Vagina (tissue), 2 donors: ENCODE results near the gene ALKBH8. TPM values are rescaled to one million over a fixed set of nuclear protein-coding genes. Genes with fewer than 3 reads are reported as not detected.

Experiments
- DNase-seq, 2 donors: peaks; one replicate each; pipeline ENCODE4 v3.0.0-alpha.2; 2017; ENCODE audit errors: extremely low spot score in 2 of 2
- H3K27ac ChIP-seq: fragments of 200-600 bp; sonication (generic); one replicate; pipeline ENCODE4 v1.5.1; 2019
- H3K27me3 ChIP-seq: fragments of 200-600 bp; sonication (generic); one replicate; pipeline ENCODE4 v1.5.1; 2019
- H3K36me3 ChIP-seq, 2 donors: fragments of 200-600 bp; sonication (generic); one replicate each; pipeline ENCODE4 v1.5.1; 2017 to 2019
- H3K4me1 ChIP-seq: fragments of 200-600 bp; sonication (generic); one replicate; pipeline ENCODE4 v1.5.1; 2019
- H3K4me3 ChIP-seq, 2 donors: fragments of 200-600 bp; sonication (generic); 1 replicate in 1 of 2; 2 replicates in 1 of 2; pipeline ENCODE4 v1.5.1; 2016 to 2019
- H3K9me3 ChIP-seq: fragments of 200-600 bp; sonication (generic); one replicate; pipeline ENCODE4 v1.5.1; 2019
- POLR2A ChIP-seq, 2 donors: fragments of 450-650 bp; IDR thresholded peaks; one replicate each; pipeline ENCODE4 v1.6.1; 2017; ENCODE audit warnings: antibody characterized with exemption in 2 of 2, mild to moderate bottlenecking in 2 of 2, moderate library complexity in 2 of 2
- POLR2AphosphoS5 ChIP-seq, 2 donors: sonication (generic); formaldehyde crosslinking; IDR thresholded peaks; one replicate each; pipeline ENCODE4 v1.9.0; 2017; ENCODE audit warnings: antibody characterized with exemption in 2 of 2, mild to moderate bottlenecking in 2 of 2, low read depth in 1 of 2; ENCODE audit not compliant: insufficient read depth in 1 of 2
- intact Hi-C: fragments of 100-400 bp; cut with DNase I; formaldehyde crosslinking; loops from one replicate; pipeline ENCODE4 v1.15.1; 2023
- total RNA-seq: library from RNA; depleted of rRNA; stranded (reverse); fragments of >200 nt; gene quantifications from one replicate; pipeline ENCODE4 v1.2.3, GENCODE V29; 2016
- TF ChIP-seq, protein P1 (sequence below), 3 experiments: fragments of 450-650 bp in 2 of 3; fragments of 200-600 bp in 1 of 3; sonication (generic) in 1 of 3; IDR thresholded peaks; one replicate each; pipeline ENCODE4 v1.5.1; 2017 to 2019; ENCODE audit warnings: antibody characterized with exemption in 3 of 3, mild to moderate bottlenecking in 2 of 3, moderate library complexity in 2 of 3

Gene ALKBH8
- total RNA-seq, 1 donor from 2014 or later: 3.4 TPM

DNA sequence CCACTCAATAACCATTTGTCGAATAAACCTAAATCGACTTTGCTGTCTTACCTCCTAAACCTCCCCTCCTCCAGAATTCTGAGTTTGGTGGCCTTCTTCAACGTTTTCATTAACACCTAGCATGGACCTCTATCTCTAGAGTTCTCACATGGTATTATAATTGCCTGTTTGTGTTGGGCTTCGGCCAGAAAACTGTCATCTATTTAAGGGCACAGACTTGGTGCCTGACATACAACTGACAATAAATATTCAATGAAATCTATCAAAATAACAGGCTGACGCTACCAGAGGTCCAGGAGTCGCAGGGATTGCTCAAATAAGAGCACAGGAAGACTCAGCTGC is 687 bp downstream of the ALKBH8 start:
- H3K9me3 ChIP-seq: no peaks in the 10 kb centered on the region
- DNase-seq: no peak
- peaks cover 29% of the 10 kb centered on the region for H3K4me1 ChIP-seq
- H3K27me3 ChIP-seq: no peaks in the 10 kb centered on the region
- peak overlapping the region; percentile 62 to 79 for H3K4me3 ChIP-seq
- peak overlapping the region; percentile 71 for H3K27ac ChIP-seq
- TF ChIP-seq POLR2A (IDR thresholded peaks at IDR 0.05) (no peak), POLR2AphosphoS5 (IDR thresholded peaks at IDR 0.05; ENCODE audit: insufficient read depth in 1 of 2, low read depth in 1 of 2) (no peak)
- TF ChIP-seq, protein P1, sequence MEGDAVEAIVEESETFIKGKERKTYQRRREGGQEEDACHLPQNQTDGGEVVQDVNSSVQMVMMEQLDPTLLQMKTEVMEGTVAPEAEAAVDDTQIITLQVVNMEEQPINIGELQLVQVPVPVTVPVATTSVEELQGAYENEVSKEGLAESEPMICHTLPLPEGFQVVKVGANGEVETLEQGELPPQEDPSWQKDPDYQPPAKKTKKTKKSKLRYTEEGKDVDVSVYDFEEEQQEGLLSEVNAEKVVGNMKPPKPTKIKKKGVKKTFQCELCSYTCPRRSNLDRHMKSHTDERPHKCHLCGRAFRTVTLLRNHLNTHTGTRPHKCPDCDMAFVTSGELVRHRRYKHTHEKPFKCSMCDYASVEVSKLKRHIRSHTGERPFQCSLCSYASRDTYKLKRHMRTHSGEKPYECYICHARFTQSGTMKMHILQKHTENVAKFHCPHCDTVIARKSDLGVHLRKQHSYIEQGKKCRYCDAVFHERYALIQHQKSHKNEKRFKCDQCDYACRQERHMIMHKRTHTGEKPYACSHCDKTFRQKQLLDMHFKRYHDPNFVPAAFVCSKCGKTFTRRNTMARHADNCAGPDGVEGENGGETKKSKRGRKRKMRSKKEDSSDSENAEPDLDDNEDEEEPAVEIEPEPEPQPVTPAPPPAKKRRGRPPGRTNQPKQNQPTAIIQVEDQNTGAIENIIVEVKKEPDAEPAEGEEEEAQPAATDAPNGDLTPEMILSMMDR (IDR thresholded peaks at IDR 0.05): no peak
- intact Hi-C loops: no loop called here
- no peaks in the 10 kb centered on the region for H3K36me3 ChIP-seq

DNA sequence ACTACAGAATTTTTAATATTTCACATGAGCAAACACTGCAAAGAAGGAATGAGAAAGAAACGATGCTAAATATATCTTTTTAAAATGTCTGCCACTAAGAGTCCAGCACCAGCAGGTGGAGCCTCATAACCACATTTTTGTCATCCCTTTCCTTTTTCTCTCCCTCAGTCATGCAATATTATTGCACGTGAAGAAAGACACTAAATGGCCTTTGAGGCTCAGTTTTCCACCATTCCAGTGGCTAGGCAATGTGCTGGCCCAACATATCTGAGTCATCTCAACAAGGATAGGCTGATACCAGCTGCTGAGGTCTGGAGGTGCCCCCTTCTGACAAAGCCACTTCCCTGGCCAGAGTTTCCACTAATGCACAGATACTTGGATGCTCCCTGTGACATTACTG is 1.8 kb downstream of the ALKBH8 start:
- no peak for DNase-seq

DNA sequence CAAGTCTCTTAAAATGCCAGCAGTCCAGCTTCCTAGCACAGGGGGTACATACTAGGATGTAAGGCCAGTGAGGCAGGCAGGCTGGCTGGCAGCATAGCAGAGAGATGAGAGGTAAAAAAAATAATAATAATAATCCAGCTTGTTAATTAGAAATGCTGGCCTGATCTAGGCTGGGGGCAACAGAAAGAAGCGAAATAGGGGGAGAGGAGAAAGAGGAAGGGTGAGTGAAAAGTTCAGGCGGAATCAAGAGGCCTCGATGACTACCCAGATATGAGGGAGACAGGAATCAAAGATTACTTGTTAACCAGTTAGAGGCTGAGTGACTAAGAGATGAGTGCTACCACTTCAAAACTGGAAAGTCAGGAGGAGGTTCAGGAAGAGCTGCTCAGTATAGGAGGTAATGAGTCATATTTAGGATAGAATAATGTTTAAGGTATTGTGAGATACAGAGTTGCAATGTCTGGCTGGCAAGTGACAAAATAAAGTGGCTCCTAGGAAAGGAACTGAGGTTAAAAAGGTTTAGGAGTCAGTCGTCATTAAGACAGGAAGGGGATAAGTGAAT is 2.8 kb downstream of the ALKBH8 start:
- TF ChIP-seq POLR2AphosphoS5 (IDR thresholded peaks at IDR 0.05; ENCODE audit: insufficient read depth in 1 of 2, low read depth in 1 of 2): peak in 1 of 2 donors; percentile 11
- TF ChIP-seq POLR2A (IDR thresholded peaks at IDR 0.05): no peak
- H3K27ac ChIP-seq: no peak overlapping the region
- no peaks in the 10 kb centered on the region for H3K27me3 ChIP-seq
- H3K9me3 ChIP-seq: no peaks in the 10 kb centered on the region
- intact Hi-C loops: no loop called here
- peaks cover 0 to 9% of the 10 kb centered on the region in 2 donors for H3K36me3 ChIP-seq
- peaks cover 29% of the 10 kb centered on the region for H3K4me1 ChIP-seq
- no peak overlapping the region for H3K4me3 ChIP-seq
- DNase-seq: no peak

More for the DNA sequence above, 1.8 kb downstream of the ALKBH8 start:
- intact Hi-C loops: no loop called here
- Histone ChIP-seq H3K9me3 (no peaks in the 10 kb centered on the region), H3K27me3 (no peaks in the 10 kb centered on the region), H3K4me3 (no peak overlapping the region), H3K36me3 (peaks cover 0 to 6% of the 10 kb centered on the region in 2 donors), H3K4me1 (peaks cover 29% of the 10 kb centered on the region), H3K27ac (no peak overlapping the region)
- TF ChIP-seq POLR2A (IDR thresholded peaks at IDR 0.05): no peak
- TF ChIP-seq, protein P1 (IDR thresholded peaks at IDR 0.05): peak; percentile 19 to 34 (median 30)
- no peak for TF ChIP-seq POLR2AphosphoS5 (IDR thresholded peaks at IDR 0.05; ENCODE audit: insufficient read depth in 1 of 2, low read depth in 1 of 2)

DNA sequence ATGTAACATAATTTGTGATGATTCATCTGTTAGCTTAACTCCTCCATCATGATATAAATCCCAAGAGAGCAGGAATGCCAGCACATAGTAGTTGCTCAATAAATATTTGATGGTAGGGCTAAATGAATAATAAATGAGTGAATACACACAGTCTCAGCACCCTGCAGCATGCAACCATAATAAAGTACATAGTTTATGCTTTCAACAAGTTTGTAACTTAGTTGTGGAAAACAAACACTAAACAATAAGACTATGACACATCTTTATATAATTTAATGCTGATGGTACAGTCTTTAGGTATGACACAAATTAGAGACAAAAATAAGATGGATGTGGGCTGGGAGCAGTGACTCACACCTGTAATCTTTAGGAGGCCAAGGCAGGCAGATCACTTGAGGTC is 3.8 kb downstream of the ALKBH8 start:
- H3K4me1 ChIP-seq: peaks cover 29% of the 10 kb centered on the region
- H3K36me3 ChIP-seq: peaks cover 0 to 9% of the 10 kb centered on the region in 2 donors
- no peaks in the 10 kb centered on the region for H3K9me3 ChIP-seq
- no peak overlapping the region for H3K27ac ChIP-seq
- H3K4me3 ChIP-seq: no peak overlapping the region
- no peak for DNase-seq
- TF ChIP-seq POLR2A (IDR thresholded peaks at IDR 0.05) (no peak), POLR2AphosphoS5 (IDR thresholded peaks at IDR 0.05; ENCODE audit: insufficient read depth in 1 of 2, low read depth in 1 of 2) (no peak)
- TF ChIP-seq, protein P1 (IDR thresholded peaks at IDR 0.05): no peak
- no peaks in the 10 kb centered on the region for H3K27me3 ChIP-seq
- intact Hi-C loops: no loop called here

DNA sequence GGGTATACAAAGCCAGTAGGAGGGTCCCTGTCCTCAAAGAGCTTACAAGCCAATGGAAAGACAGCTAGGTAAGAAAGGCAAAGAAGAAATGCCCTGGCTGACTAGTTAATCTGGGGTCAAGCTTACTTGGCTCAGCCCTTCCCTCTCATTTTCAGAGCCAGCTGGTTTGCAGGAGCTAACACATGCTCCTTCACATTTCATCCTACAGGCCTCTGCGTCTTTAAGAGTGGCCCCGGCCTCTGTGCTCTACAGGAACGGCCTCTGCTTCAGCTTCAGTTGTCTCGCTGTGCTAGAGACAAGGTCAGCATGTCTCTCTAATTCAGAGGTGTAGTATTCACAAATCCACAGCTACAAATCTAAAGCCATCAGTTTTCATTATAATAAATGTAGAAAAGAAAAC is 15.2 kb downstream of the ALKBH8 start:
- Histone ChIP-seq H3K9me3 (no peaks in the 10 kb centered on the region), H3K4me3 (no peak overlapping the region), H3K27me3 (no peaks in the 10 kb centered on the region), H3K36me3 (peaks cover 0 to 9% of the 10 kb centered on the region in 2 donors), H3K27ac (no peak overlapping the region), H3K4me1 (peaks cover 2% of the 10 kb centered on the region)
- intact Hi-C loops: no loop called here
- no peak for TF ChIP-seq POLR2A (IDR thresholded peaks at IDR 0.05)
- TF ChIP-seq POLR2AphosphoS5 (IDR thresholded peaks at IDR 0.05; ENCODE audit: insufficient read depth in 1 of 2, low read depth in 1 of 2): no peak
- TF ChIP-seq, protein P1 (IDR thresholded peaks at IDR 0.05): no peak
- DNase-seq: no peak
